Measurements from ENCODE around the gene PRSS2. TPM values are rescaled to one million over a fixed set of nuclear protein-coding genes. Genes with fewer than 3 reads are reported as not detected.
A peak's percentile ranks its signal among the peaks of the same experiment; 100 is the strongest.

PRSS2 gene
- total RNA-seq, 2 donors from 2014 or later = not detected

DNA sequence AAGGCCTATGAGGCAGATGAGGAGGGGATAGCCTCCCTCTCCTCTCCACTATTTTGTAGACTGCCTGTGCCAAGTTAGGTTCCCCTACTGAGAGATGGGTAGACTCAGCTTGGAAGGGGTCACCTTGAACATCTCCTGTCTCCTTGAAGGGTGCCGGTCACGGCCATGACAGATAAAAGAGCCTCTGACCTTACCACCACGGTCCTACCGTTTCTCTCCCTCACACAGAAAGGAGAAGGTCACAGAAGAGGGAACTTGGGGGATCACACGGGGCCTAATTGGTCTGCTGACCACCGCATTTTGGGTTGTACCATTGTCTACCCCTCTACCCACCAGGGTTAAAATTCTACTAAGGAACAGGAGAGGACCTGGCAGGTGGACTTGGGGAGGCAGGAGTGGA lies 17.0 kb downstream of the PRSS2 start:
- Mint-ChIP-seq H3K9me3 (no peaks in the 10 kb centered on the region), H3K27ac (peak overlapping the region; percentile 98), H3K4me1 (peaks cover 5% of the 10 kb centered on the region), H3K4me3 (peak overlapping the region; percentile 92), H3K36me3 (ENCODE audit: low read depth) (peaks cover 71% of the 10 kb centered on the region), H3K27me3 (no peaks in the 10 kb centered on the region)
- ATAC-seq (replicated peaks) = no peak

DNA sequence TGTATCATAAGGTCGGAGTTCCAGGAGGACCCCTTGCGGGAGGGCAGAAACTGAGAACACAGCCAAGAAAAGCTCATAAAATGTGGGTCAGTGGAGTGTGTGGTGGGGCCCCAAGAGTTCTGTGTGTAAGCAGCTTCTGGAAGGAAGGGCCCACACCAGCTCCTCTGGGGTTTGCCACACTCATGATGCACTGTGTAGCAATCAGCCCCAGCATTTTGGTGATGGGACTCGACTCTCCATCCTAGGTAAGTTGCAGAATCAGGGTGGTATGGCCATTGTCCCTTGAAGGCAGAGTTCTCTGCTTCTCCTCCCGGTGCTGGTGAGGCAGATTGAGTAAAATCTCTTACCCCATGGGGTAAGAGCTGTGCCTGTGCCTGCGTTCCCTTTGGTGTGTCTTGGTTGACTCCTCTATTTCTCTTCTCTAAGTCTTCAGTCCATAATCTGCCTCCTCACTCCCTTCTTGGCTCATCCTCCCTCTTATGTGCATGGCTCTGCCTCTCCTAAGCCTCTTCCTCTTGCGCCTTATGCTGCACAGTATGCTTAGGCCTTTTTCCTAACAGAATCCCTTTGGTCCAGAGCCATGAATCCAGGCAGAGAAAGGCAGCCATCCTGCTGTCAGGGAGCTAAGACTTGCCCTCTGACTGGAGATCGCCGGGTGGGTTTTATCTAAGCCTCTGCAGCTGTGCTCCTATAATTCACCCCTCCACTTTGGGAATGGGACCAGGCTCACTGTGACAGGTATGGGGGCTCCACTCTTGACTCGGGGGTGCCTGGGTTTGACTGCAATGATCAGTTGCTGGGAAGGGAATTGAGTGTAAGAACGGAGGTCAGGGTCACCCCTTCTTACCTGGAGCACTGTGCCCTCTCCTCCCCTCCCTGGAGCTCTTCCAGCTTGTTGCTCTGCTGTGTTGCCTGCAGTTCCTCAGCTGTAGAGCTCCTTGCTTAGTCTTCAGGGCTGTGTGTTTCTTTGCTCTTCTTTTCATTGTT lies 17.8 kb downstream of the PRSS2 start:
- Mint-ChIP-seq H3K27ac (peak overlapping the region; percentile 98), H3K9me3 (no peaks in the 10 kb centered on the region), H3K4me3 (peak overlapping the region; percentile 92), H3K4me1 (peaks cover 5% of the 10 kb centered on the region), H3K36me3 (ENCODE audit: low read depth) (peaks cover 79% of the 10 kb centered on the region), H3K27me3 (no peaks in the 10 kb centered on the region)
- ATAC-seq (replicated peaks) = no peak

DNA sequence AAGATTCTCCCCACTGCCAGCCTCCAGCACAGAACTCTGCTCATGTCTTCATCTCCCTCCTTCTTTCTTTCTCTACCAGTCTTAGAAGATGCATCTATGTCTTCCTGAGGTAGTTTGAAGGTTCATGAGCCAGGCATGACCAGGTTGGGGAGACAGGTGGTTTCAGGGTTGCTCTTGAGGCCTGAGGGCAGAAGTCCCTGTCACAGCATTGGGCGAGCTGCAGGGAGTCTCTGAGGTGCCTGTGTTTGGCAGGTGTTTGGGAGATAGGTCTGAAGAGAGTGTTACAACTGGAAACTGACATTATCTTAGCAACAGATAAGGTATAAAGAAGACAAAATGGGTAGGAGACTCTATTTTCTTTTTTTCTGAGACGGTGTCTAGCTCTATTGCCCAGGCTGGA lies 18.7 kb downstream of the PRSS2 start:
- Mint-ChIP-seq H3K27me3 (no peaks in the 10 kb centered on the region), H3K27ac (peak overlapping the region; percentile 98), H3K4me1 (peaks cover 12% of the 10 kb centered on the region), H3K9me3 (no peaks in the 10 kb centered on the region), H3K4me3 (peak overlapping the region; percentile 92), H3K36me3 (ENCODE audit: low read depth) (peaks cover 87% of the 10 kb centered on the region)
- ATAC-seq (replicated peaks) = no peak

DNA sequence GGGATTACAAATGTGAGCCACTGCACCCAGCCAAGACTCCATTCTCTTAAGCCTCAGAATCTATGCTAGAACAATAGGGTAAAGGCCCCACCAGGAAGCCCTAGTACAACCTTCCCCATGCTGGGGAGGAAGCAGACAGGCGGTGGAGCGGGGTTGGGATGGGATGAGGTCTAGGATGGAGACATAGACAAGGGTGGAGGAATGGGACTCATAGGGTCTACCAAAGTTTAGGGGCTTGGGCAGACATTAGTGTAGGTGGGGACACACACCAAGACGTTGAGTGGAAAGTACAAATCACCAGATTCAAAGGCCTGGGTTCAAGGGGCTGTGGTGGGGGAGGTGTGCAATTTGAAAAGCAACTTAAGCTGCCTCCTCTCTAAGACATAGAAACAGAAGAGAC lies 19.3 kb downstream of the PRSS2 start:
- H3K36me3 Mint-ChIP-seq (ENCODE audit: low read depth) = peaks cover 93% of the 10 kb centered on the region
- peak overlapping the region; percentile 92 for H3K4me3 Mint-ChIP-seq
- peak overlapping the region; percentile 98 for H3K27ac Mint-ChIP-seq
- H3K9me3 Mint-ChIP-seq = no peaks in the 10 kb centered on the region
- H3K4me1 Mint-ChIP-seq = peaks cover 15% of the 10 kb centered on the region
- no peaks in the 10 kb centered on the region for H3K27me3 Mint-ChIP-seq
- ATAC-seq (replicated peaks) = no peak

DNA sequence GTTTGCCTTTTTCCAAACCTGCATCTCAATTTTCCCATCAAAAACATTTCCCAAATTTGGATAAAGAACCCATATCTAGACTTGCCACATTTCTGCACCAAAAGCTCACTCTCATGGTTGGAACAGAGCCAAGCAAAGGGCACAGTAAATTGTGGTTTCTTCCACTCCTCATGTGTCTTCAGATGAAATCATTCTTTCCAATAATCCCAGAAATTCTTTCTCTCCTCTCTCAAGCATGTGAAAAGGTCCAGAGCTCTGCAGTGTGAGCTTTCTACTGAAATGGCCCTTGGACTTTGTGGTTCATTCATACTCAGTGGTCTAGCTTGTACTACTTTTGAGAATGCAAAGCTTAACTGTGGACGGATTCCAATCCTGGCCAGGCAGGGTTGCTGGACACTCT lies 19.8 kb downstream of the PRSS2 start:
- no peak for ATAC-seq (replicated peaks)
- peaks cover 96% of the 10 kb centered on the region for H3K36me3 Mint-ChIP-seq (ENCODE audit: low read depth)
- no peaks in the 10 kb centered on the region for H3K27me3 Mint-ChIP-seq
- peak overlapping the region; percentile 92 for H3K4me3 Mint-ChIP-seq
- H3K4me1 Mint-ChIP-seq = peaks cover 15% of the 10 kb centered on the region
- H3K9me3 Mint-ChIP-seq = no peaks in the 10 kb centered on the region
- H3K27ac Mint-ChIP-seq = peak overlapping the region; percentile 98

DNA sequence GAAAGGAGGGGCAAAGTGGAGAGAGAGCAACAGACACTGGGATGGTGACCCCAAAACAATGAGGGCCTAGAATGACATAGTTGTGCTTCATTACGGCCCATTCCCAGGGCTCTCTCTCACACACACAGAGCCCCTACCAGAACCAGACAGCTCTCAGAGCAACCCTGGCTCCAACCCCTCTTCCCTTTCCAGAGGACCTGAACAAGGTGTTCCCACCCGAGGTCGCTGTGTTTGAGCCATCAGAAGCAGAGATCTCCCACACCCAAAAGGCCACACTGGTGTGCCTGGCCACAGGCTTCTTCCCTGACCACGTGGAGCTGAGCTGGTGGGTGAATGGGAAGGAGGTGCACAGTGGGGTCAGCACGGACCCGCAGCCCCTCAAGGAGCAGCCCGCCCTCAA lies 20.7 kb downstream of the PRSS2 start:
- Mint-ChIP-seq H3K4me1 (peaks cover 15% of the 10 kb centered on the region), H3K4me3 (peak overlapping the region; percentile 92), H3K9me3 (no peaks in the 10 kb centered on the region), H3K27ac (peak overlapping the region; percentile 98), H3K27me3 (no peaks in the 10 kb centered on the region), H3K36me3 (ENCODE audit: low read depth) (peaks cover 99% of the 10 kb centered on the region)
- peak; percentile 5 for ATAC-seq (replicated peaks)

DNA sequence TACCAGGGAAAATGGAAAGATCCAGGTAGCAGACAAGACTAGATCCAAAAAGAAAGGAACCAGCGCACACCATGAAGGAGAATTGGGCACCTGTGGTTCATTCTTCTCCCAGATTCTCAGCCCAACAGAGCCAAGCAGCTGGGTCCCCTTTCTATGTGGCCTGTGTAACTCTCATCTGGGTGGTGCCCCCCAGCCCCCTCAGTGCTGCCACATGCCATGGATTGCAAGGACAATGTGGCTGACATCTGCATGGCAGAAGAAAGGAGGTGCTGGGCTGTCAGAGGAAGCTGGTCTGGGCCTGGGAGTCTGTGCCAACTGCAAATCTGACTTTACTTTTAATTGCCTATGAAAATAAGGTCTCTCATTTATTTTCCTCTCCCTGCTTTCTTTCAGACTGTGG lies 21.4 kb downstream of the PRSS2 start:
- H3K27ac Mint-ChIP-seq = peak overlapping the region; percentile 98
- peaks cover 100% of the 10 kb centered on the region for H3K36me3 Mint-ChIP-seq (ENCODE audit: low read depth)
- H3K4me3 Mint-ChIP-seq = peak overlapping the region; percentile 92
- no peak for ATAC-seq (replicated peaks)
- no peaks in the 10 kb centered on the region for H3K9me3 Mint-ChIP-seq
- H3K4me1 Mint-ChIP-seq = peaks cover 15% of the 10 kb centered on the region
- no peaks in the 10 kb centered on the region for H3K27me3 Mint-ChIP-seq

DNA sequence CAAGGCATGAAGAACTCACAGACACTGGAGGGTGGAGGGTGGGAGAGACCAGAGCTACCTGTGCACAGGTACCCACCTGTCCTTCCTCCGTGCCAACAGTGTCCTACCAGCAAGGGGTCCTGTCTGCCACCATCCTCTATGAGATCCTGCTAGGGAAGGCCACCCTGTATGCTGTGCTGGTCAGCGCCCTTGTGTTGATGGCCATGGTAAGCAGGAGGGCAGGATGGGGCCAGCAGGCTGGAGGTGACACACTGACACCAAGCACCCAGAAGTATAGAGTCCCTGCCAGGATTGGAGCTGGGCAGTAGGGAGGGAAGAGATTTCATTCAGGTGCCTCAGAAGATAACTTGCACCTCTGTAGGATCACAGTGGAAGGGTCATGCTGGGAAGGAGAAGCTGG lies 21.8 kb downstream of the PRSS2 start:
- Mint-ChIP-seq H3K27me3 (no peaks in the 10 kb centered on the region), H3K36me3 (ENCODE audit: low read depth) (peaks cover 100% of the 10 kb centered on the region), H3K27ac (peak overlapping the region; percentile 98), H3K9me3 (no peaks in the 10 kb centered on the region), H3K4me1 (peaks cover 15% of the 10 kb centered on the region), H3K4me3 (peak overlapping the region; percentile 92)
- ATAC-seq (replicated peaks) = no peak

DNA sequence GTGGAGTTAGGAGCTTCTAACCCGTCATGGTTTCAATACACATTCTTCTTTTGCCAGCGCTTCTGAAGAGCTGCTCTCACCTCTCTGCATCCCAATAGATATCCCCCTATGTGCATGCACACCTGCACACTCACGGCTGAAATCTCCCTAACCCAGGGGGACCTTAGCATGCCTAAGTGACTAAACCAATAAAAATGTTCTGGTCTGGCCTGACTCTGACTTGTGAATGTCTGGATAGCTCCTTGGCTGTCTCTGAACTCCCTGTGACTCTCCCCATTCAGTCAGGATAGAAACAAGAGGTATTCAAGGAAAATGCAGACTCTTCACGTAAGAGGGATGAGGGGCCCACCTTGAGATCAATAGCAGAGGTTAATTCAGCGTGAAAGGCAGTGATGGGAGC lies 22.4 kb downstream of the PRSS2 start:
- Mint-ChIP-seq H3K36me3 (ENCODE audit: low read depth) (peaks cover 100% of the 10 kb centered on the region), H3K4me1 (peaks cover 15% of the 10 kb centered on the region), H3K27me3 (no peaks in the 10 kb centered on the region), H3K27ac (peak overlapping the region; percentile 98), H3K9me3 (no peaks in the 10 kb centered on the region), H3K4me3 (peak overlapping the region; percentile 92)
- ATAC-seq (replicated peaks) = no peak

DNA sequence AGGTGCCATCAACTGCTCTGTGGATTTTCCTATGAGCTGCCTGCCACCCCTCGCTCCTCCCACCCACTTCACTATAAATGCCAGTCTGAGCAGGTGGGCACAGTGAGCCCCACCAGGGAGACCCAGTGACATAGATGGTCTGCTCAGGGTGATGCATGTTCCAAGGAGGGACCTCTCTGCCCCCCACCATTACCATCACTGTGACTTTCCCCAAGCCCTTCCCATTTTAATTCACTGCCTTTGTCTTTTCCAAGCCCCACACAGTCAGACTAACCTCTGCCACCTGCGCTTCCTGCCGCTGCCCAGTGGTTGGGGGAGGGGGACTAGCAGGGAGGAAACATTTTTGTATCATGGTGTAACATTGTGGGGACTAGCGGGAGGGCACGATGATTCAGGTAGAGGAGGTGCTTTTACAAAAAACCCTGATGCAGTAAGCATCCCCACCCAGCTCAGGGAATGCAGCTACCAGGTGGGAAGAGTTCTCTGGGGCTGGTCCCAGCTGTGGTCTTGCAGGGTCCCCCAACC lies 24.6 kb downstream of the PRSS2 start:
- Mint-ChIP-seq H3K4me3 (peak overlapping the region; percentile 92), H3K27me3 (no peaks in the 10 kb centered on the region), H3K36me3 (ENCODE audit: low read depth) (peaks cover 100% of the 10 kb centered on the region), H3K4me1 (peaks cover 25% of the 10 kb centered on the region), H3K9me3 (no peaks in the 10 kb centered on the region), H3K27ac (peak overlapping the region; percentile 98)
- peak; percentile 15 for ATAC-seq (replicated peaks)

DNA sequence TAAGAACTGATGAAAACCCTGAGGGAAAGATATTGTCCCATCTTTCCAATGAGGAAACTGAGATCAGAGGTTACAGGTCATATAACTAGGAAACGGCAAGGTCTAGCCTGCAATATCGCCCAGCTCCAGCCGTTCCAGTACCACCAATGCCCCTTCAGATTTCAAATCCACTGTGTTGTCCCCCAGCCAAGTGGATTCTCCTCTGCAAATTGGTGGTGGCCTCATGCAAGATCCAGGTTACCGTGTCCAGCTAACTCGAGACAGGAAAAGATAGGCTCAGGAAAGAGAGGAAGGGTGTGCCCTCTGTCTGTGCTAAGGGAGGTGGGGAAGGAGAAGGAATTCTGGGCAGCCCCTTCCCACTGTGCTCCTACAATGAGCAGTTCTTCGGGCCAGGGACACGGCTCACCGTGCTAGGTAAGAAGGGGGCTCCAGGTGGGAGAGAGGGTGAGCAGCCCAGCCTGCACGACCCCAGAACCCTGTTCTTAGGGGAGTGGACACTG lies 25.3 kb downstream of the PRSS2 start:
- Mint-ChIP-seq H3K36me3 (ENCODE audit: low read depth) (peaks cover 100% of the 10 kb centered on the region), H3K27ac (peak overlapping the region; percentile 98), H3K9me3 (no peaks in the 10 kb centered on the region), H3K27me3 (no peaks in the 10 kb centered on the region), H3K4me1 (peaks cover 30% of the 10 kb centered on the region), H3K4me3 (peak overlapping the region; percentile 92)
- ATAC-seq (replicated peaks) = no peak

DNA sequence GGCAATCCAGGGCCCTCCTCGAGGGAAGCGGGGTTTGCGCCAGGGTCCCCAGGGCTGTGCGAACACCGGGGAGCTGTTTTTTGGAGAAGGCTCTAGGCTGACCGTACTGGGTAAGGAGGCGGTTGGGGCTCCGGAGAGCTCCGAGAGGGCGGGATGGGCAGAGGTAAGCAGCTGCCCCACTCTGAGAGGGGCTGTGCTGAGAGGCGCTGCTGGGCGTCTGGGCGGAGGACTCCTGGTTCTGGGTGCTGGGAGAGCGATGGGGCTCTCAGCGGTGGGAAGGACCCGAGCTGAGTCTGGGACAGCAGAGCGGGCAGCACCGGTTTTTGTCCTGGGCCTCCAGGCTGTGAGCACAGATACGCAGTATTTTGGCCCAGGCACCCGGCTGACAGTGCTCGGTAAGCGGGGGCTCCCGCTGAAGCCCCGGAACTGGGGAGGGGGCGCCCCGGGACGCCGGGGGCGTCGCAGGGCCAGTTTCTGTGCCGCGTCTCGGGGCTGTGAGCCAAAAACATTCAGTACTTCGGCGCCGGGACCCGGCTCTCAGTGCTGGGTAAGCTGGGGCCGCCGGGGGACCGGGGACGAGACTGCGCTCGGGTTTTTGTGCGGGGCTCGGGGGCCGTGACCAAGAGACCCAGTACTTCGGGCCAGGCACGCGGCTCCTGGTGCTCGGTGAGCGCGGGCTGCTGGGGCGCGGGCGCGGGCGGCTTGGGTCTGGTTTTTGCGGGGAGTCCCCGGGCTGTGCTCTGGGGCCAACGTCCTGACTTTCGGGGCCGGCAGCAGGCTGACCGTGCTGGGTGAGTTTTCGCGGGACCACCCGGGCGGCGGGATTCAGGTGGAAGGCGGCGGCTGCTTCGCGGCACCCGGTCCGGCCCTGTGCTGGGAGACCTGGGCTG lies 26.0 kb downstream of the PRSS2 start:
- no peak for ATAC-seq (replicated peaks)
- Mint-ChIP-seq H3K27ac (peak overlapping the region; percentile 98), H3K4me1 (peaks cover 34% of the 10 kb centered on the region), H3K27me3 (no peaks in the 10 kb centered on the region), H3K36me3 (ENCODE audit: low read depth) (peaks cover 100% of the 10 kb centered on the region), H3K4me3 (peak overlapping the region; percentile 92), H3K9me3 (no peaks in the 10 kb centered on the region)

DNA sequence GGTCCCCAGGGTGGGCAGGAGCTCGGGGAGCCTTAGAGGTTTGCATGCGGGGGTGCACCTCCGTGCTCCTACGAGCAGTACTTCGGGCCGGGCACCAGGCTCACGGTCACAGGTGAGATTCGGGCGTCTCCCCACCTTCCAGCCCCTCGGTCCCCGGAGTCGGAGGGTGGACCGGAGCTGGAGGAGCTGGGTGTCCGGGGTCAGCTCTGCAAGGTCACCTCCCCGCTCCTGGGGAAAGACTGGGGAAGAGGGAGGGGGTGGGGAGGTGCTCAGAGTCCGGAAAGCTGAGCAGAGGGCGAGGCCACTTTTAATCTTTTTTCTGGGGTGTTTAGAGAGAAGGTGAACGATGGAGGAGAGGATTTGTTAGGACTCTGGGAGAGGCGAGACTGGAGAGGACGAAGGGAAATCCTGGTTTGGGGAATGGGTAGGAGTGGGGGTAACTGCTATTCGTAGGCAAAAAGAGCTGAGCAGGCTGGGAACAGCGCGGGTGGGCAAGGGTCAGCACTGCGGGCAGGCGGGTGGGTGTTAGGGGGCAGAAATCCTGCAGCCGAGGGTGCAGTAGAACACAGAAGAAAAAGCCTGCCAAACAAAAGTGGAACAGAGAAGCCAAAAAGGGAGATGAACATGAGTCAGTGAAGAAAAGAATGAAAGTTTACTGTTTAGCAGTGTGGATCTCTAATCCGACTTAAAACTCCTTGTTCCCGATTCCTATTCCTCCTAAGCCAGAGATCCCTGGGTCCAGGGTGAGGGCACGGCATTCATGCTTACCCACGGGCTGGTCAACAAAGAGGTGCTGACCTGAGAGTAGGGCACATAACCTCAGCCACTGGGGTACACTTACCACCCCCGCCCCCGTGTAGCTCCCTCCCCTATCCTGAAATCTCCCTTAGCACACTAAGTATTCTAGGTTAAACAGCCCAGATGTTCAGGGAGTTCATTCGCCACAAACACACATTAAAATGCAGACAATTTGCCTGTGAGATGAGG lies 26.9 kb downstream of the PRSS2 start:
- H3K4me3 Mint-ChIP-seq = peak overlapping the region; percentile 92
- H3K36me3 Mint-ChIP-seq (ENCODE audit: low read depth) = peaks cover 100% of the 10 kb centered on the region
- H3K9me3 Mint-ChIP-seq = no peaks in the 10 kb centered on the region
- peak overlapping the region; percentile 98 for H3K27ac Mint-ChIP-seq
- H3K4me1 Mint-ChIP-seq = peaks cover 39% of the 10 kb centered on the region
- no peaks in the 10 kb centered on the region for H3K27me3 Mint-ChIP-seq
- ATAC-seq (replicated peaks) = peak; percentile 16

Measured in activated T-helper 17 cell treated with anti-CD3 and anti-CD28 coated beads, Interleukin-2, amount 50 U/mL, for 72 hours (primary cell).